Measurements from ENCODE around the gene ATP5F1D. TPM values are rescaled to one million over a fixed set of nuclear protein-coding genes. Genes with fewer than 3 reads are reported as not detected.

The ATP5F1D gene
- total and polyA plus RNA-seq, 2 of the 13 experiments (the other 11 are each of a cell fraction or from before 2014, with no cell fraction given) = 39.4 to 78.7 TPM

GRCh38 chr19:1291761-1292418 is 50.3 kb downstream of the ATP5F1D start (continued):
- no peak for TF ChIP-seq ZNF609 (CRISPR knock-in tag; IDR thresholded peaks at IDR 0.05; ENCODE audit: borderline replicate concordance)
- TF ChIP-seq KDM6A (CRISPR knock-in tag; IDR thresholded peaks at IDR 0.05; ENCODE audit: low read depth) = 0 out of 2 replicates have a peak, but pooled peaks have one; percentile 28
- TF ChIP-seq BCL3 (CRISPR knock-in tag; IDR thresholded peaks at IDR 0.05) = no peak
- TF ChIP-seq NFYC (CRISPR knock-in tag; IDR thresholded peaks at IDR 0.05) = no peak
- no peak for TF ChIP-seq ZNF598 (CRISPR knock-in tag; IDR thresholded peaks at IDR 0.05; ENCODE audit: borderline replicate concordance)
- no peak for TF ChIP-seq SMYD3 (CRISPR knock-in tag; IDR thresholded peaks at IDR 0.05)
- no peak for TF ChIP-seq ZNF101 (CRISPR knock-in tag; IDR thresholded peaks at IDR 0.05; ENCODE audit: borderline replicate concordance, low read depth)
- no peak for TF ChIP-seq KDM5A (IDR thresholded peaks at IDR 0.05; ENCODE audit: borderline replicate concordance, low read length)
- TF ChIP-seq CEBPG (CRISPR knock-in tag; IDR thresholded peaks at IDR 0.05) = no peak
- peak; percentile 79 for TF ChIP-seq HNF4G (IDR thresholded peaks at IDR 0.05; ENCODE audit: borderline replicate concordance, low read depth, low read length)
- peak; percentile 53; the same call in 1 of the 2 replicates for TF ChIP-seq HNF4G (CRISPR knock-in tag; IDR thresholded peaks at IDR 0.05; ENCODE audit: borderline replicate concordance, low read depth)
- no peak for TF ChIP-seq ZNF224 (CRISPR knock-in tag; IDR thresholded peaks at IDR 0.05)
- no peak for TF ChIP-seq GATA4 (IDR thresholded peaks at IDR 0.05; ENCODE audit: borderline replicate concordance, low read depth)
- peak; percentile 56; the same call in 1 of the 2 replicates for TF ChIP-seq MTERF4 (CRISPR knock-in tag; IDR thresholded peaks at IDR 0.05)
- TF ChIP-seq TFAP4 (IDR thresholded peaks at IDR 0.05; ENCODE audit: borderline replicate concordance, low read depth) = no peak
- no peak for TF ChIP-seq ZNF263 (CRISPR knock-in tag; IDR thresholded peaks at IDR 0.05)
- TF ChIP-seq TBX2 (CRISPR knock-in tag; IDR thresholded peaks at IDR 0.05; ENCODE audit: borderline replicate concordance) = peak; percentile 32; the same call in 1 of the 2 replicates
- no peak for TF ChIP-seq SMARCE1 (IDR thresholded peaks at IDR 0.05; ENCODE audit: borderline replicate concordance)
- no peak for TF ChIP-seq YY1 (IDR thresholded peaks at IDR 0.05; ENCODE audit: insufficient read depth, insufficient replicate concordance, low read depth, low read length)
- TF ChIP-seq EP300 (IDR thresholded peaks at IDR 0.05; ENCODE audit: low read depth in 2 of 2, low read length in 2 of 2) = peak in 1 of 2 experiments; percentile 14; a peak in 1 of 4 replicates
- no peak for TF ChIP-seq EP300 (CRISPR knock-in tag; IDR thresholded peaks at IDR 0.05; ENCODE audit: borderline replicate concordance)
- no peak for TF ChIP-seq FOXJ3 (CRISPR knock-in tag; IDR thresholded peaks at IDR 0.05; ENCODE audit: borderline replicate concordance)
- peak; percentile 42; the same call in 1 of the 2 replicates for TF ChIP-seq SP5 (CRISPR knock-in tag; IDR thresholded peaks at IDR 0.05; ENCODE audit: borderline replicate concordance, low read depth)

Data from HepG2 (cell line).